ENCODE results near the gene ZNF526.

The ZNF526 gene

GRCh38 chr19:42207767-42208271 is 12.3 kb upstream of the ZNF526 start:
- no peak for TF ChIP-seq CTCF (IDR thresholded peaks at IDR 0.05; ENCODE audit: extremely low read depth, insufficient read depth, missing control alignments)
- DNase-seq (ENCODE audit: low spot score): no peak
- in situ Hi-C loops (cut with MboI; ENCODE audit: low pct_unique_long_range_greater_than_20kb, low sequenced_read_pairs, unreplicated experiment): no loop called here

GRCh38 chr19:42208612-42209011 is 11.5 kb upstream of the ZNF526 start:
- no peak for DNase-seq (ENCODE audit: low spot score)
- in situ Hi-C loops (cut with MboI; ENCODE audit: low pct_unique_long_range_greater_than_20kb, low sequenced_read_pairs, unreplicated experiment): no loop called here

GRCh38 chr19:42212886-42213285 is 7.2 kb upstream of the ZNF526 start:
- no peak for DNase-seq (ENCODE audit: low spot score)
- in situ Hi-C loops (cut with MboI; ENCODE audit: low pct_unique_long_range_greater_than_20kb, low sequenced_read_pairs, unreplicated experiment): no loop called here
- no peak for TF ChIP-seq CTCF (IDR thresholded peaks at IDR 0.05; ENCODE audit: extremely low read depth, insufficient read depth, missing control alignments)

More at GRCh38 chr19:42208612-42209011, 11.5 kb upstream of the ZNF526 start:
- TF ChIP-seq CTCF (IDR thresholded peaks at IDR 0.05; ENCODE audit: extremely low read depth, insufficient read depth, missing control alignments): no peak

GRCh38 chr19:42214810-42215485 is 5.2 kb upstream of the ZNF526 start:
- no peak for DNase-seq (ENCODE audit: low spot score)
- in situ Hi-C loops (cut with MboI; ENCODE audit: low pct_unique_long_range_greater_than_20kb, low sequenced_read_pairs, unreplicated experiment): no loop called here
- TF ChIP-seq CTCF (IDR thresholded peaks at IDR 0.05; ENCODE audit: extremely low read depth, insufficient read depth, missing control alignments): no peak

- DNase-seq (ENCODE audit: low spot score): no peak
- TF ChIP-seq CTCF (IDR thresholded peaks at IDR 0.05; ENCODE audit: extremely low read depth, insufficient read depth, missing control alignments): no peak
- in situ Hi-C loops (cut with MboI; ENCODE audit: low pct_unique_long_range_greater_than_20kb, low sequenced_read_pairs, unreplicated experiment): no loop called here
Observed at GRCh38 chr19:42216653-42217519, 3.2 kb upstream of the ZNF526 start.

GRCh38 chr19:42217520-42218437 is 2.3 kb upstream of the ZNF526 start, which contains the start of gene DEDD2:
TSS of gene DEDD2 (minus strand) at chr19:42217677. CDS start at chr19:42217007, 670 bp downstream.
- no peak for TF ChIP-seq CTCF (IDR thresholded peaks at IDR 0.05; ENCODE audit: extremely low read depth, insufficient read depth, missing control alignments)
- peak; percentile 98 for DNase-seq (ENCODE audit: low spot score)
- in situ Hi-C loops (cut with MboI; ENCODE audit: low pct_unique_long_range_greater_than_20kb, low sequenced_read_pairs, unreplicated experiment): no loop called here

All from GM13977 (cell line).